Calu3 (cell line): ENCODE measurements around the gene EYA3. TPM values are rescaled to one million over a fixed set of nuclear protein-coding genes. Genes with fewer than 3 reads are reported as not detected.

Experiments used
- BruUV-seq: library from RNA; stranded (reverse); fragments of 400-500 nt; replicated peaks from 2 replicates; lab custom pipeline; 2021; lab: Mats Ljungman, UMichigan
- CTCF ChIA-PET: fragments of 300-600 bp; sonication (Branson Sonifier 250); formaldehyde crosslinking; loops from one replicate; lab custom pipeline; 2022; ENCODE audit warnings: antibody characterized with exemption; lab: Charles Lee
- DNase-seq: peaks from one replicate; pipeline ENCODE4 v3.0.0; 2022
- H3K27ac Mint-ChIP-seq: one replicate; pipeline ENCODE4 v1.8.0; 2022; ENCODE audit warnings: mixed read lengths; ENCODE audit not compliant: unreplicated experiment
- H3K27me3 Mint-ChIP-seq: one replicate; pipeline ENCODE4 v1.8.0; 2022; ENCODE audit warnings: mixed read lengths; ENCODE audit not compliant: unreplicated experiment
- H3K36me3 Mint-ChIP-seq: one replicate; pipeline ENCODE4 v1.8.0; 2022; ENCODE audit warnings: mild to moderate bottlenecking, moderate library complexity, mixed read lengths; ENCODE audit not compliant: insufficient read depth, unreplicated experiment
- H3K4me1 Mint-ChIP-seq: one replicate; pipeline ENCODE4 v1.8.0; 2022; ENCODE audit warnings: mild to moderate bottlenecking, low read depth, mixed read lengths; ENCODE audit not compliant: unreplicated experiment
- H3K4me3 Mint-ChIP-seq: one replicate; pipeline ENCODE4 v1.8.0; 2022; ENCODE audit warnings: mild to moderate bottlenecking, low read depth, moderate library complexity, mixed read lengths; ENCODE audit not compliant: unreplicated experiment
- H3K9me3 Mint-ChIP-seq: one replicate; pipeline ENCODE4 v1.8.0; 2022; ENCODE audit warnings: low read depth, mixed read lengths; ENCODE audit not compliant: unreplicated experiment
- CTCF ChIP-seq: fragments of 200-600 bp; IDR thresholded peaks from one replicate; pipeline ENCODE4 v1.8.0; 2022; ENCODE audit warnings: antibody characterized with exemption; ENCODE audit not compliant: unreplicated experiment
- intact Hi-C: fragments of 100-400 bp; cut with micrococcal nuclease; formaldehyde crosslinking; loops from one replicate; pipeline ENCODE4 v1.10.0; 2022; ENCODE audit not compliant: unreplicated experiment
- total RNA-seq: library from RNA; stranded (reverse); gene quantifications from 2 replicates; pipeline ENCODE4 v1.2.3, GENCODE V29; 2022

Gene EYA3
- total RNA-seq, 1 experiment from 2014 or later: 18.8 TPM

DNA sequence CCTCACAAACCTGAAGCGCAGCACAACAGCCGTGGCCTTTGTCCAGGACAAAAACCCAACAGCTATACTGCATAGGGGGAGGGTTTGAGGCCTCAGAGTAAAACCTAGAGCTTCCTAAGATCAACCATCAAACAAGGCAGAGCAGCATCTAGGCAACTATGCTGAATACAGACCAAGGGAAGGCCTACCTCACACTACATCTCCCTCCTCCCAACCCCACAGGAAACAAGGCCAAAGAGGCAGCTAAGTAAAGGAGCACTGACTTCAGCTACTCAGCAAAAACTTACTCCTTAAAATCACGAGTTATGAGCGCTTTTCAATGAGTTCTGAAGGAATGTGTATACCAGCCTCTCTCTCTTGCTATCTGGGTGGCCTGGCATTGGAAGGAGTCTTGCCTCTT is 116.3 kb downstream of the EYA3 start:
- Mint-ChIP-seq H3K4me3 (no peak overlapping the region), H3K27me3 (no peaks in the 10 kb centered on the region), H3K9me3 (no peaks in the 10 kb centered on the region), H3K27ac (no peak overlapping the region), H3K36me3 (peaks cover 2% of the 10 kb centered on the region), H3K4me1 (peaks cover 11% of the 10 kb centered on the region)
- no peak for TF ChIP-seq CTCF
- no TSS peak for BruUV-seq
- no peak for DNase-seq
- CTCF ChIA-PET: interaction anchor here (0.6 kb wide), 1 partner anchor 22 kb away, joined by 4 read pairs; no protein-coding TSS in a partner anchor
- intact Hi-C loops: no loop called here

DNA sequence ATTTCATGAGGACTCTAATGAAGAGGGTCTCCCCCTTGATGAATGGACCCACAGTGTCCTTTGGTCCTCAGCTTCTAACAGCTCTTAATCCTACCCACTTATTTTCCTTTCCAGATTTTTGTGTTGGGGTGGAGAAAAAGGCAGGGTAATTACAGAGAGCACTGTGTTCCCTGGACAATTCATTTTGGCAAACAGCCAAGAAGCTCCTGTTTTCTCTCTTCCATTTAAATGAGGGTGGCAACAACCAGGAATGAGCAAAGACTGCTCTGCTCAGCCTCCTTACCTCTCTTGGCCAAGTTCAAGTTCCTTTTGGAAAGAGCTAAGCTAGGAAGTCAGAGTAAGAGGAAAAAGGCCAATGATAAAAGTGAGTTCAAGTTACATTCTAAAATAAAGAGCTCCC is 116.7 kb downstream of the EYA3 start:
- intact Hi-C loops: no loop called here
- no TSS peak for BruUV-seq
- H3K27me3 Mint-ChIP-seq: no peaks in the 10 kb centered on the region
- no peak overlapping the region for H3K27ac Mint-ChIP-seq
- no peak for TF ChIP-seq CTCF
- peaks cover 3% of the 10 kb centered on the region for H3K36me3 Mint-ChIP-seq
- H3K4me1 Mint-ChIP-seq: peaks cover 15% of the 10 kb centered on the region
- CTCF ChIA-PET: interaction anchor here (0.6 to 1.1 kb wide), 2 partner anchors 21 to 114 kb away, joined by 4 read pairs; no protein-coding TSS in a partner anchor
- no peaks in the 10 kb centered on the region for H3K9me3 Mint-ChIP-seq
- no peak for DNase-seq
- H3K4me3 Mint-ChIP-seq: no peak overlapping the region

DNA sequence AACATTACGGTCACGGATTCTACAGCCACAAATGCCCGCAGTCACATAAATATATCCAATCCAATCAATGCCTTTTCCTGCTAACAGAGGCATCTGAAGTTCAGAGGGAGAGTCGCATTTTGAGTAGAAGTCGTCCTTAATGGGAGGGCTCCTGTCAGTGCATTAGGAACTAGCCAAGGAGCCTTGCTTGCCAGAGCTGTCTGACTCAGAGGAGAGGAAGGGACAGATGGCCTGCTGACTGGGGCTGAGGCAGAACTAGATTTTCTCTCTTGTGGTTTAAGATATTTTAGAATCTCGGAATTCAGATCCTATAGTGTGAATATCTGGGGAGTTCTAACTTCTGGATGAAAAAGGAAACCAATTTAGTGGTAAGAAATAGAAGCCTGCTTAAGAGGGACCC is 118.0 kb downstream of the EYA3 start:
- Mint-ChIP-seq H3K36me3 (peaks cover 6% of the 10 kb centered on the region), H3K4me3 (no peak overlapping the region), H3K27me3 (no peaks in the 10 kb centered on the region), H3K9me3 (no peaks in the 10 kb centered on the region), H3K27ac (no peak overlapping the region), H3K4me1 (peaks cover 20% of the 10 kb centered on the region)
- CTCF ChIA-PET: no interaction called here
- no TSS peak for BruUV-seq
- no peak for DNase-seq
- TF ChIP-seq CTCF: no peak
- intact Hi-C loops: no loop called here

- Mint-ChIP-seq H3K27me3 (no peaks in the 10 kb centered on the region), H3K4me3 (no peak overlapping the region), H3K36me3 (peaks cover 6% of the 10 kb centered on the region), H3K27ac (no peak overlapping the region), H3K9me3 (no peaks in the 10 kb centered on the region), H3K4me1 (peaks cover 20% of the 10 kb centered on the region)
- no peak for TF ChIP-seq CTCF
- intact Hi-C loops: no loop called here
- peak; percentile 19 for DNase-seq
- no TSS peak for BruUV-seq
- CTCF ChIA-PET: interaction anchor here (0.6 kb wide), 1 partner anchor 17 kb away, joined by 6 read pairs; no protein-coding TSS in a partner anchor
Measured at GRCh38 chr1:27968692-27969091, 119.7 kb downstream of the EYA3 start.
